Transverse colon (tissue), 4 donors: ENCODE data around the gene IFRD1. TPM values are rescaled to one million over a fixed set of nuclear protein-coding genes. Genes with fewer than 3 reads are reported as not detected.

Experiments used
- DNase-seq: peaks from one replicate; pipeline ENCODE4 v3.0.0-alpha.2; 2019
- H3K27ac ChIP-seq, 4 donors: fragments of 200-600 bp; sonication (generic); 2 replicates each; pipeline ENCODE4 v1.5.1; 2016 to 2018; ENCODE audit warnings: inconsistent platforms in 4 of 4
- H3K27me3 ChIP-seq: fragments of 200-600 bp; sonication (generic); 2 replicates; pipeline ENCODE4 v1.5.1; 2017; ENCODE audit warnings: inconsistent platforms
- H3K36me3 ChIP-seq, 4 donors: fragments of 200-600 bp; sonication (generic); 2 replicates each; pipeline ENCODE4 v1.5.1; 2017 to 2019; ENCODE audit warnings: inconsistent platforms in 4 of 4
- H3K4me1 ChIP-seq, 4 donors: fragments of 200-600 bp; sonication (generic); 2 replicates each; pipeline ENCODE4 v1.5.1; 2017 to 2020; ENCODE audit warnings: inconsistent platforms in 4 of 4
- H3K4me3 ChIP-seq, 4 donors: fragments of 200-600 bp; sonication (generic); 1 replicate in 1 of 4; 2 replicates in 3 of 4; pipeline versions ENCODE4 v1.5.1 to v1.6.1; 2017 to 2019; ENCODE audit warnings: inconsistent platforms in 4 of 4
- H3K9me3 ChIP-seq, 2 donors: fragments of 200-600 bp; sonication (generic); 2 replicates each; pipeline ENCODE4 v1.5.1; 2017 to 2019; ENCODE audit warnings: inconsistent platforms in 2 of 2
- EP300 ChIP-seq: sonication (generic); formaldehyde crosslinking; IDR thresholded peaks from one replicate; pipeline ENCODE4 v1.6.1; 2017; ENCODE audit warnings: antibody characterized with exemption, low read depth
- POLR2A ChIP-seq: fragments of 450-650 bp; IDR thresholded peaks from one replicate; pipeline ENCODE4 v1.6.1; 2016; ENCODE audit warnings: antibody characterized with exemption, mild to moderate bottlenecking, moderate library complexity
- POLR2AphosphoS5 ChIP-seq, 3 donors: sonication (generic); formaldehyde crosslinking; IDR thresholded peaks; one replicate each; pipeline ENCODE4 v1.6.1; 2016; ENCODE audit warnings: antibody characterized with exemption in 3 of 3
- WGBS, 2 donors: methylation state at CpG; one replicate each; pipeline ENCODE4 v1.1.5; 2018; ENCODE audit warnings: low coverage in 1 of 2; 5-methylcytosine and 5-hydroxymethylcytosine counted together
- in situ Hi-C, 4 donors: fragments of 200-750 bp; cut with MboI; loops; one replicate each; pipeline versions ENCODE4 v1.15.0 to v1.15.1; 2017; ENCODE audit warnings: low sequenced_read_pairs in 3 of 4, low pct_ligation_motif_present in 1 of 4, low pct_unique_long_range_greater_than_20kb in 1 of 4
- intact Hi-C: fragments of 100-400 bp; cut with DNase I; formaldehyde crosslinking; loops from one replicate; pipeline ENCODE4 v1.15.1; 2023; ENCODE audit warnings: low total_unique reads
- total RNA-seq, 4 donors: library from RNA; depleted of rRNA; stranded (reverse); fragments of >200 nt; gene quantifications; one replicate each; pipeline ENCODE4 v1.1.0, GENCODE V29; 2016
- TF ChIP-seq, protein P1 (sequence below), 5 experiments: fragments of 200-600 bp in 3 of 5; fragments of 450-650 bp in 2 of 5; sonication (generic) in 3 of 5; IDR thresholded peaks; 1 replicate in 2 of 5; 2 replicates in 3 of 5; pipeline ENCODE4 v1.5.1; 2016 to 2017; ENCODE audit warnings: antibody characterized with exemption in 5 of 5, inconsistent platforms in 3 of 5, mild to moderate bottlenecking in 2 of 5, moderate library complexity in 1 of 5

IFRD1 gene
- total RNA-seq, 4 donors from 2014 or later, result 23.3 to 92.7 (median 52.0) TPM

DNA sequence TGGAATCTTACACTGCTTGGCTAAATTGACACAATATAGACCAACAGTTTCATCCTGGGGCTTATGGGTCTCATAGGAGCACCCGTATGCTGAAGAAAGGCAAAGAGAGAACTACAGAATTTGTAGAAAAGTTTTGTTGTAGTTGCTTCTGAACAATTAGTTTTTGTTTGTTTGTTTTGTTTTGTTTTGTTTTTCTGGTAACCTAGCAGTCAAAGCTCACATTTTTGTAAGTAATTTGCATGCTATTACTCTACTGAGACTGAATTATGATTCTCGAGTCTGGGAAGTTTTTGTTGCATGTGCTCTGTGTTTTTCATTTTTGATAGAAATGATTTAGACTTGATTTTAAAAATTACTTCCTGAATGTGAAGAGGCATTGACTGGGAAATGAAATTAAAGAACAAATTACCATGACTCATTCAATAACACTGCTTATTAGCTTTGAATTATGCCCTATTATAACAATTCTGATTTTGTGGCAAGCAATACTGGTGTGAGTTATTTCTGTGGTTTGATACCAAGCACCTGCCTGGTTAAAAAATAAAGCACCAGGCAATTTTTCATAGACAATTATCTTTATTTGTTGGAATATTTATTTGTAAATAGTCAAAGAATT lies 31.0 kb downstream of the IFRD1 start:
- in situ Hi-C loops, result no loop called here
- intact Hi-C loops, result no loop called here
- H3K9me3 ChIP-seq, result no peaks in the 10 kb centered on the region
- peak overlapping the region; percentile 53 to 70 (median 68) for H3K27ac ChIP-seq
- 75 to 90% methylated on average over 1 to 2 of the region's 2 CpGs for WGBS, 2 donors
- H3K4me1 ChIP-seq, result peaks cover 2 to 40% (median 7%) of the 10 kb centered on the region in 4 donors
- H3K4me3 ChIP-seq, result no peak overlapping the region
- H3K36me3 ChIP-seq, result peaks cover 0 to 3% (median 0%) of the 10 kb centered on the region in 4 donors
- no peak for TF ChIP-seq POLR2A
- TF ChIP-seq POLR2AphosphoS5 (IDR thresholded peaks at IDR 0.05), result no peak
- TF ChIP-seq, protein P1, sequence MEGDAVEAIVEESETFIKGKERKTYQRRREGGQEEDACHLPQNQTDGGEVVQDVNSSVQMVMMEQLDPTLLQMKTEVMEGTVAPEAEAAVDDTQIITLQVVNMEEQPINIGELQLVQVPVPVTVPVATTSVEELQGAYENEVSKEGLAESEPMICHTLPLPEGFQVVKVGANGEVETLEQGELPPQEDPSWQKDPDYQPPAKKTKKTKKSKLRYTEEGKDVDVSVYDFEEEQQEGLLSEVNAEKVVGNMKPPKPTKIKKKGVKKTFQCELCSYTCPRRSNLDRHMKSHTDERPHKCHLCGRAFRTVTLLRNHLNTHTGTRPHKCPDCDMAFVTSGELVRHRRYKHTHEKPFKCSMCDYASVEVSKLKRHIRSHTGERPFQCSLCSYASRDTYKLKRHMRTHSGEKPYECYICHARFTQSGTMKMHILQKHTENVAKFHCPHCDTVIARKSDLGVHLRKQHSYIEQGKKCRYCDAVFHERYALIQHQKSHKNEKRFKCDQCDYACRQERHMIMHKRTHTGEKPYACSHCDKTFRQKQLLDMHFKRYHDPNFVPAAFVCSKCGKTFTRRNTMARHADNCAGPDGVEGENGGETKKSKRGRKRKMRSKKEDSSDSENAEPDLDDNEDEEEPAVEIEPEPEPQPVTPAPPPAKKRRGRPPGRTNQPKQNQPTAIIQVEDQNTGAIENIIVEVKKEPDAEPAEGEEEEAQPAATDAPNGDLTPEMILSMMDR (IDR thresholded peaks at IDR 0.05), result no peak
- no peak for TF ChIP-seq EP300
- no peak for DNase-seq
- no peaks in the 10 kb centered on the region for H3K27me3 ChIP-seq

DNA sequence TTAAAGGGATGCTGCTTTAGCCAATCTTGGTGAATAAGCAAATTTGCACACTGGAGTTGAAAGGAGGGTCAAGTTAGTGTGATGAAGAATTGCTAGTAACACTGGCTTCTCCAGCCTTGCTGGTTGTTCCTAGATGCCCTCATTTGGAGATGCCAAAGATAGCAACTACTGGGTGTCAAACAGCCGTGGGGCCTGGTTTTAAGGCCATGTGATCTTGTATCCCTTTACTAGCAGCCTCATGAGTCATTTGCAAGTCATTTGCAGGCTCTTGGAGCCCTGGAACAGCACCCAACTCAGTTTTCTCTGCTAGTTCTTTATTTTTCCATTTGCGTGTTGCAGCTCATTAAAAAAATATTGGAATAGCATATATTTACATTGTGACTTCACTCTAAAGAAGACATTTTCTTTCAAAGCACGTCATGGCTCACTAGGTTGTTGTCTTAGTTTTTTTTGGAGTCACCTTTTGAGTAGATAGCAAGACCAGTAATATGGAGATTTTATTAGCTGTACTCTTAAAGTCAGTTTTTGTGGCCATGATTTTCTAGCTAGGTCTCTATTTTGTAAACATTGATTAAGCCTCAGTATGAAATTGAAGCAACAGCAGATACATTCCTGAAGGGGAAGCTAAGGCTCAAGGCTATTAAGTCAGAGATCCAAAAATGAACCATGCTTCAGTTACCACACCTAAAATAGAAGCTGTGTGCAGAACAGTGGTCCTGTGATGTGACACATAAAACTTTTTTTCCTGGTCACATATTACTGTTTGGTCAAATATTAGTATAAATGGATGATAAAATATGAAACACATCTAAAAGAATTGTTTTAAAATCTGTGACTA lies 31.8 kb downstream of the IFRD1 start:
- no peaks in the 10 kb centered on the region for H3K9me3 ChIP-seq
- H3K4me3 ChIP-seq, result no peak overlapping the region
- peak overlapping the region; percentile 53 to 70 (median 68) for H3K27ac ChIP-seq
- WGBS, 2 donors, result 57 to 74% methylated on average over 3 of the region's 3 CpGs
- H3K4me1 ChIP-seq, result peaks cover 2 to 40% (median 7%) of the 10 kb centered on the region in 4 donors
- TF ChIP-seq, protein P1 (IDR thresholded peaks at IDR 0.05), result no peak
- TF ChIP-seq POLR2AphosphoS5 (IDR thresholded peaks at IDR 0.05), result peak; percentile 30 to 71 (median 58)
- DNase-seq, result peak; percentile 29
- no peaks in the 10 kb centered on the region for H3K27me3 ChIP-seq
- in situ Hi-C loops, result no loop called here
- intact Hi-C loops, result no loop called here
- H3K36me3 ChIP-seq, result no peaks in the 10 kb centered on the region

DNA sequence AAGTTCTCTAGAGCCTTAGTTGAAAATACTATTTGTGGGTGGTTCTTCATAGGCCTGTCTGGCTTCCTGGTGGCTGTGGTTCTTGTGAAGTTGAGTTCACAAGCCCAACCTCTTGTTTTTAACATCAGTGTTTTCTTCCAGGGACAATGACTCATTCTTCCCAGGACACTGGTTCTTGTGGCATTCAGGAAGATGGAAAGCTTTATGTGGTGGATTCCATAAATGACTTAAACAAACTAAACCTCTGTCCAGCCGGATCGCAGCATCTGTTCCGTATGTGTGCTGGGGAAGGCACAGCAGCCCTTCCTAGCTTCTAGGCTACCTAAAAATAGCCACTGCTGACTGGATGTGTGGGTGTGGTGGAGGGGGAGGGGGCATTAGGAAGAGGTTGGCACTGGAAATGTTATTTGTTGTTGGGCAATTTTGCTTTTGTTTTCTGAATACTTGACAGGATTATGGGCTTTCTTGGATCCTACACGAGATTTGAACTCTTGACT lies 34.5 kb downstream of the IFRD1 start:
- H3K27me3 ChIP-seq, result no peaks in the 10 kb centered on the region
- TF ChIP-seq EP300, result no peak
- TF ChIP-seq POLR2AphosphoS5 (IDR thresholded peaks at IDR 0.05), result peak in 2 of 3 donors; percentile 31 to 50
- no peak for TF ChIP-seq POLR2A
- TF ChIP-seq, protein P1 (IDR thresholded peaks at IDR 0.05), result no peak
- no peak for DNase-seq
- H3K4me3 ChIP-seq, result no peak overlapping the region
- in situ Hi-C loops (no loop called here), intact Hi-C loops (no loop called here)
- H3K4me1 ChIP-seq, result peaks cover 2 to 40% (median 7%) of the 10 kb centered on the region in 4 donors
- no peaks in the 10 kb centered on the region for H3K9me3 ChIP-seq
- WGBS, 2 donors, result 43 to 74% methylated on average over 2 to 4 of the region's 4 CpGs
- H3K36me3 ChIP-seq, result no peaks in the 10 kb centered on the region
- H3K27ac ChIP-seq, result peak overlapping the region; percentile 42 to 70 (median 60)

DNA sequence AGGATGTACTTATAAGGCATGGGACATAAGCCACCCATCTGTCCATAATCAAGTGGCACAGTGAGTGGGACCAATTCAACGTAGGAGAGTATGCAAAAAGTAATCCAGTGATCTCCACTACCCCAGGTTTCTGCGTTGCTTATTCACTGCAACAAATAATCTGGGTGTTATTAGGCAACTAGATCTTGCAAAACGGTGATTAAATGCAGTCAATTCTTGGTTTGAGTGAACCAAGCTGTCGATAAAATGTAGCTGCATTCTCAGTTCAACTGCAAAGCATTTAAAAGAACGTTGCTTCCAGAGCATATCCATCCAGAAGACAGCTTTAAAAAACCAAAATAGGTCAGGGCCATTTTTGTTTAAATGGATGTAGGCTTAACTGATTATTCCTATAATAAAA lies 35.5 kb downstream of the IFRD1 start:
- intact Hi-C loops, result no loop called here
- Histone ChIP-seq H3K27me3 (no peaks in the 10 kb centered on the region), H3K36me3 (no peaks in the 10 kb centered on the region), H3K9me3 (no peaks in the 10 kb centered on the region), H3K4me3 (no peak overlapping the region), H3K27ac (peak overlapping the region; percentile 42 to 70 (median 60)), H3K4me1 (peaks cover 2 to 34% (median 7%) of the 10 kb centered on the region in 4 donors)
- WGBS, 2 donors, result 71 to 76% methylated on average over 5 of the region's 5 CpGs
- TF ChIP-seq POLR2A, result no peak
- TF ChIP-seq POLR2AphosphoS5 (IDR thresholded peaks at IDR 0.05), result peak in 1 of 3 donors; percentile 48
- in situ Hi-C loops, result no loop called here
- no peak for DNase-seq
